PC-3 (cell line): ENCODE measurements around the gene CCZ1B. TPM values are rescaled to one million over a fixed set of nuclear protein-coding genes. Genes with fewer than 3 reads are reported as not detected.
"Not testable (repeated sequence)": the region's sequence is repeated elsewhere in the genome, so short reads cannot be mapped to it uniquely, and the experiment has no call there.

Source experiments
- ATAC-seq: fragments of 200-7000 bp; cut with Tn5 transposase; 2 replicates; pipeline ENCODE4 v1.9.1; 2020; ENCODE audit warnings: mild to moderate bottlenecking, moderate library complexity
- Bru-seq: library from RNA; stranded (reverse); fragments of 400-500 nt; gene quantifications from one replicate; lab custom pipeline; 2021; lab: Mats Ljungman, UMichigan
- BruChase-seq, 2 experiments: library from RNA; stranded (reverse); fragments of 400-500 nt; gene quantifications; one replicate each; lab custom pipeline; 2021; lab: Mats Ljungman, UMichigan
- BruUV-seq: library from RNA; stranded (reverse); fragments of 400-500 nt; replicated peaks from 2 replicates; lab custom pipeline; 2021; lab: Mats Ljungman, UMichigan
- CTCF ChIA-PET: fragments of 300-600 bp; sonication (Branson Sonifier 250); formaldehyde crosslinking; loops from one replicate; lab custom pipeline; 2022; ENCODE audit warnings: antibody characterized with exemption; lab: Charles Lee
- POLR2A ChIA-PET: fragments of 300-600 bp; sonication (Branson Sonifier 250); formaldehyde crosslinking; loops from one replicate; lab custom pipeline; 2022; ENCODE audit warnings: antibody characterized with exemption; ENCODE audit not compliant: unreplicated experiment; lab: Charles Lee
- DNase-seq: peaks from one replicate; pipeline ENCODE4 v3.0.0-alpha.2; 2015
- H2AFZ ChIP-seq: fragments of 300-600 bp; sonication (generic); 2 replicates; pipeline ENCODE4 v1.6.0; 2016; ENCODE audit warnings: antibody characterized with exemption, low read length
- H3F3A ChIP-seq: fragments of 300-600 bp; sonication (generic); one replicate; pipeline ENCODE4 v1.6.0; 2017; ENCODE audit warnings: antibody characterized with exemption, low read length, control low read depth, mild to moderate bottlenecking; ENCODE audit not compliant: unreplicated experiment
- H3K27ac ChIP-seq: fragments of 300-600 bp; sonication (generic); 2 replicates; pipeline ENCODE4 v1.5.1; 2016; ENCODE audit warnings: mild to moderate bottlenecking, low read length
- H3K27me3 ChIP-seq: fragments of 300-600 bp; sonication (generic); 2 replicates; pipeline ENCODE4 v1.6.1; 2016; ENCODE audit warnings: low read length, mixed read lengths
- H3K36me3 ChIP-seq: fragments of 300-600 bp; sonication (generic); 2 replicates; pipeline ENCODE4 v1.6.1; 2016; ENCODE audit warnings: low read depth, mixed run types, low read length, mixed read lengths
- H3K4me1 ChIP-seq: fragments of 300-600 bp; sonication (generic); 2 replicates; pipeline ENCODE4 v1.5.1; 2016; ENCODE audit warnings: low read length; ENCODE audit not compliant: insufficient read depth
- H3K4me2 ChIP-seq: fragments of 300-600 bp; sonication (generic); 2 replicates; pipeline ENCODE4 v1.6.0; 2016; ENCODE audit warnings: low read length
- H3K4me3 ChIP-seq: fragments of 300-600 bp; sonication (generic); 2 replicates; pipeline ENCODE4 v1.5.1; 2016; ENCODE audit warnings: mild to moderate bottlenecking, low read length, mixed read lengths
- H3K79me2 ChIP-seq: fragments of 300-600 bp; sonication (generic); 2 replicates; pipeline ENCODE4 v1.6.1; 2017; ENCODE audit warnings: low read length, mixed read lengths
- H3K9ac ChIP-seq: fragments of 300-600 bp; sonication (generic); 2 replicates; pipeline ENCODE4 v1.6.0; 2016; ENCODE audit warnings: mild to moderate bottlenecking, low read length
- H3K9me2 ChIP-seq: fragments of 300-600 bp; sonication (generic); replicated peaks from 2 replicates; pipeline ENCODE4 v1.6.1; 2016; ENCODE audit warnings: mixed run types, low read length, mixed read lengths
- H3K9me3 ChIP-seq: fragments of 300-600 bp; sonication (generic); 2 replicates; pipeline ENCODE4 v1.6.1; 2016; ENCODE audit warnings: low read length, mixed read lengths
- H4K20me1 ChIP-seq: fragments of 300-600 bp; sonication (generic); 2 replicates; pipeline ENCODE4 v1.6.1; 2016; ENCODE audit warnings: low read length, mixed read lengths
- intact Hi-C: fragments of 100-400 bp; cut with micrococcal nuclease; formaldehyde crosslinking; loops from 2 replicates; pipeline ENCODE4 v1.9.0; 2023
- long read RNA-seq: library from polyadenylated mRNA; unstranded; transcript quantifications from one replicate; pipeline ENCODE4 v2.0.0, GENCODE V29; 2021; ENCODE audit not compliant: unreplicated experiment
- total RNA-seq: library from RNA; depleted of rRNA; stranded (reverse); fragments of >200 nt; gene quantifications from 2 replicates; pipeline ENCODE4 v1.2.3, GENCODE V29; 2014; rRNA removed

Gene CCZ1B
- total RNA-seq: 36.9 and 73.6 TPM in 2 replicates
- Bru-seq, nascent RNA: percentile 80 among the genes with signal in this experiment
- percentile 78 among the genes with signal in this experiment for BruChase-seq, experiment 1, labeled RNA remaining after a 6-hour chase
- percentile 81 among the genes with signal in this experiment for BruChase-seq, experiment 2, labeled RNA remaining after a 2-hour chase
- long read RNA-seq, transcript CCZ1B-201 (15 exons, 2,885 nt): major isoform, 23 of 40 reads
- long read RNA-seq, partial matches to known transcripts: 1 of 40 reads
- long read RNA-seq, other reads (novel, unspliced or antisense): 6 of 40 reads

DNA sequence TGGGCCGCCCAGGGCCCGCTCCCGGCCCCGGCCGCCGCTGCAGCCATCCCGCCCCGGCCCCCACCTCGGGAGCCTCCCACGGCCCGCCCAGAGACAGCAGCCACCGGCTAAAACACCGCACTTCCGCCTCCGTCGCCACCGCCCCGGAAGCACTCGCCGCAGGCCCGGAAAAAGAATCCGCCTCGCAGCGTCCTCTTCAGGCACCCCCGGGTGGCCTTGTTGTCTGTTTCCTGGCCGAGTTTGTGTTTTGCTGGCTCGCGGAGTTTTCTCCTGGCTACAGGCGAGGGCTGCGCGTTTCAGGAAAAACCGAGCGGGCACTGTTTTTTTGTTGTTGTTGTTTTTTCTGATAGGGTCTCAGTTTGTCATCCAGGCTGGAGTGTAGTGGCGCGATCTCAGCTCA is at the start of gene CCZ1B:
Gene CCZ1B, minus strand, starts transcription at position 125 of the 400 bp plus-strand sequence. Its CDS starts 78 bp downstream, at position 47.
- Histone ChIP-seq H3K9ac (peak within 1 kb of the TSS; percentile 66), H3K4me2 (peak within 1 kb of the TSS; percentile 80), H3K4me3 (peak within 1 kb of the TSS; percentile 64), H2AFZ (peak within 1 kb of the TSS; percentile 74; the same call in 1 of the 2 replicates)
- H3K36me3 ChIP-seq, H3F3A ChIP-seq, H3K4me1 ChIP-seq, BruUV-seq, POLR2A ChIA-PET, H3K27me3 ChIP-seq, CTCF ChIA-PET, H3K9me3 ChIP-seq, intact Hi-C loops, H3K9me2 ChIP-seq, H4K20me1 ChIP-seq, H3K79me2 ChIP-seq, H3K27ac ChIP-seq: not testable (repeated sequence)
- ATAC-seq: peak; percentile 95
- DNase-seq: peak; percentile 71

GRCh38 chr7:6875022-6875421 is 48.9 kb upstream of the CCZ1B start:
- H3K9me2 ChIP-seq, POLR2A ChIA-PET, H3K4me2 ChIP-seq, H4K20me1 ChIP-seq, H3K27me3 ChIP-seq, BruUV-seq, H3K9ac ChIP-seq, ATAC-seq, H3F3A ChIP-seq, H3K79me2 ChIP-seq, H3K27ac ChIP-seq, CTCF ChIA-PET, H3K9me3 ChIP-seq, H3K4me1 ChIP-seq, H3K36me3 ChIP-seq, intact Hi-C loops, H3K4me3 ChIP-seq, DNase-seq, H2AFZ ChIP-seq: not testable (repeated sequence)

DNA sequence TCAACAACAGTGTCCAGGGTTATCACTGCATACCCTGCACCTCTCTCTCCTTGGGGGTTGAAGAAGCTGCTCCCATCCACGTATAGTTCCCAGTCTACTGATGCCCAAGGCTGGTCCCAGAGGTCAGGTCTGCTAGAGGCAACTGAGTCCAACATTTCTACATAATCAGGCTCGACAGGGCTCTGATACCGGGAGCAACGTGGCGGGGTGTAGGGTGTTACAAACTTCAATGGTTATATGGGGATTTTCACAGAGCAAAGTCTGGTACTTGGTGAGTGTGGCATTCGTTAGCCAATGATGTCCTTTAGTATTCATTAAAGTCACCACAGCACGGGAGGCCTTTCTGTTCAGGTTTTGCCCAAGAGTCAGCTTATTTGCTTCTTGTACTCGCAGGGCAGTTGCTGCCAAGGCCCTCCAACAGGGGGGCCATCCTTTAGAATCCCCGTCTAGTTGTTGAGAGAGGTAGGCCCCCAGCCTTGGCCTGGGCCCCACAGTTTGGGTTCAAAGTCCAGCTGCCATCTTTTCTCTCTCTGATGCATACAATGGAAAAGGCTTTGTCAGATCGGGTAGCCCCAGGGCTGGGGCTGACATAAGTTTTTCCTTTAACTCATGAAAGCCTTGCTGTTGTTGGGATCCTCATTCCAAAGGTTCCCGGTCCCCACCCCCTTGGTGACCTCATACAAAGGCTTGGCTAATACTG is 46.3 kb upstream of the CCZ1B start:
- DNase-seq, BruUV-seq, intact Hi-C loops, H3K9ac ChIP-seq, H3K9me3 ChIP-seq, H3K27me3 ChIP-seq, H3K79me2 ChIP-seq, H3F3A ChIP-seq, H4K20me1 ChIP-seq, H3K4me1 ChIP-seq, H3K36me3 ChIP-seq, H3K9me2 ChIP-seq, H3K4me3 ChIP-seq, POLR2A ChIA-PET, ATAC-seq, CTCF ChIA-PET, H2AFZ ChIP-seq: not testable (repeated sequence)
- peak overlapping the region; percentile 77; the same call in 1 of the 2 replicates for H3K4me2 ChIP-seq
- 0 out of 2 replicates have a peak overlapping the region, but pooled peaks have one; percentile 23 for H3K27ac ChIP-seq

GRCh38 chr7:6871421-6872144 is 45.5 kb upstream of the CCZ1B start:
- H3K27ac ChIP-seq: peak overlapping the region; percentile 46
- H3K36me3 ChIP-seq, BruUV-seq, H3K79me2 ChIP-seq, H3K4me1 ChIP-seq, H3K9ac ChIP-seq, H3K9me2 ChIP-seq, H3F3A ChIP-seq, H4K20me1 ChIP-seq, H3K9me3 ChIP-seq, H3K27me3 ChIP-seq, ATAC-seq, intact Hi-C loops: not testable (repeated sequence)
- peak; percentile 77 for DNase-seq
- ChIA-PET POLR2A (interaction anchor here (0.6 kb wide), 1 partner anchor 10 kb away, joined by 4 read pairs; no protein-coding TSS in a partner anchor), CTCF (interaction anchor here (0.5 kb wide), 1 partner anchor 79 kb away, joined by 3 read pairs; no protein-coding TSS in a partner anchor)
- H3K4me3 ChIP-seq: peak overlapping the region; percentile 52; the same call in 1 of the 2 replicates
- peak overlapping the region; percentile 77 for H3K4me2 ChIP-seq
- H2AFZ ChIP-seq: peak overlapping the region; percentile 75

- H3K79me2 ChIP-seq, H3K4me2 ChIP-seq, intact Hi-C loops, H3K36me3 ChIP-seq, ATAC-seq, H2AFZ ChIP-seq, H3K27ac ChIP-seq, H3K27me3 ChIP-seq, H3F3A ChIP-seq, H3K4me1 ChIP-seq, H3K9me2 ChIP-seq, BruUV-seq, H3K9me3 ChIP-seq, CTCF ChIA-PET, H3K4me3 ChIP-seq, DNase-seq, H3K9ac ChIP-seq, H4K20me1 ChIP-seq, POLR2A ChIA-PET: not testable (repeated sequence)
Measured at GRCh38 chr7:6864751-6865150, 38.7 kb upstream of the CCZ1B start.

- H3K27ac ChIP-seq, H3K27me3 ChIP-seq, DNase-seq, H4K20me1 ChIP-seq, CTCF ChIA-PET, H3K4me2 ChIP-seq, H3K4me3 ChIP-seq, BruUV-seq, H3K9me3 ChIP-seq, H3K4me1 ChIP-seq, H3K9me2 ChIP-seq, H2AFZ ChIP-seq, H3K9ac ChIP-seq, H3K36me3 ChIP-seq, intact Hi-C loops, ATAC-seq, POLR2A ChIA-PET, H3K79me2 ChIP-seq, H3F3A ChIP-seq: not testable (repeated sequence)
Measured at GRCh38 chr7:6864188-6864587, 38.1 kb upstream of the CCZ1B start.
